Measurements from ENCODE around the gene NTHL1. TPM values are rescaled to one million over a fixed set of nuclear protein-coding genes. Genes with fewer than 3 reads are reported as not detected.

NTHL1 gene
- total and polyA plus RNA-seq, 2 of the 8 experiments (the other 6 are each of a cell fraction or from before 2014, with no cell fraction given) = 70.9 to 150 TPM

GRCh38 chr16:2066139-2066538 is 18.5 kb upstream of the NTHL1 start:
- no peak for TF ChIP-seq CREB1 (IDR thresholded peaks at IDR 0.05)
- H3K36me3 ChIP-seq (ENCODE audit: control insufficient read depth in 2 of 4, insufficient read depth in 4 of 4, low read length in 3 of 4) = peaks cover 4 to 18% (median 5%) of the 10 kb centered on the region in 4 experiments; a peak in 6 of 8 replicates
- no peaks in the 10 kb centered on the region for H3K23me2 ChIP-seq (ENCODE audit: low read depth, low read length)
- no peak overlapping the region for H2AFZ ChIP-seq (ENCODE audit: low read length)
- H2BK15ac ChIP-seq (ENCODE audit: low read length) = no peak overlapping the region
- no peaks in the 10 kb centered on the region for H3K79me2 ChIP-seq (ENCODE audit: control insufficient read depth in 1 of 2, insufficient read depth in 2 of 2, low read length in 2 of 2)
- no peak overlapping the region for H3K18ac ChIP-seq (ENCODE audit: extremely low read depth, low read length)
- H3K9ac ChIP-seq (replicated peaks in 1 of 4; ENCODE audit: extremely low read depth in 1 of 4, low read depth in 3 of 4, low read length in 3 of 4) = no peak overlapping the region
- H4K91ac ChIP-seq (replicated peaks; ENCODE audit: insufficient read length, low read length) = no peak overlapping the region
- DNase-seq (ENCODE audit: low read depth in 1 of 2, low spot score in 2 of 2) = no peak
- no peak overlapping the region for H3K4ac ChIP-seq (replicated peaks; ENCODE audit: insufficient read length, low read depth, low read length)
- H3K79me1 ChIP-seq (ENCODE audit: low read depth, low read length) = no peaks in the 10 kb centered on the region
- no peak overlapping the region for H4K8ac ChIP-seq (ENCODE audit: extremely low read depth, insufficient read depth, low read length)
- peaks cover 0 to 10% of the 10 kb centered on the region in 2 experiments for H4K20me1 ChIP-seq (replicated peaks in 1 of 2; ENCODE audit: control insufficient read depth in 1 of 2, insufficient read depth in 2 of 2, low read length in 2 of 2)
- no peak overlapping the region for H2AK5ac ChIP-seq (ENCODE audit: low read depth, low read length)
- no peak overlapping the region for H4K5ac ChIP-seq (ENCODE audit: insufficient read length, low read depth, low read length)
- 95% methylated on average over 11 of the region's 11 CpGs; no CpG with 5 or more reads in 1 of the 2 experiments for WGBS, 2 experiments (ENCODE audit: extremely low coverage in 1 of 2, insufficient coverage in 1 of 2, insufficient read length in 1 of 2, insufficient replicate concordance in 2 of 2, low coverage in 1 of 2, low lambda C conversion rate in 2 of 2, missing lambda C conversion rate in 1 of 2)
- CTCF ChIA-PET (ENCODE audit: partially characterized antibody) = interaction anchor here (1.3 to 1.4 kb wide), 2 partner anchors 9 to 24 kb away, joined by 3 to 8 read pairs; no protein-coding TSS in a partner anchor
- no peaks in the 10 kb centered on the region for H3K9me3 ChIP-seq (ENCODE audit: insufficient read depth in 2 of 2, low read depth in 1 of 2, low read length in 1 of 2)
- H3K4me1 ChIP-seq (replicated peaks in 1 of 4; ENCODE audit: control insufficient read depth in 3 of 4, insufficient read depth in 4 of 4, low read length in 3 of 4) = no peaks in the 10 kb centered on the region
- no peak overlapping the region for H3K14ac ChIP-seq (ENCODE audit: insufficient read length)
- H3K27me3 ChIP-seq (replicated peaks in 1 of 4; ENCODE audit: control insufficient read depth in 3 of 4, extremely low read depth in 1 of 4, insufficient read depth in 3 of 4, low read length in 3 of 4) = no peaks in the 10 kb centered on the region
- H2BK20ac ChIP-seq (ENCODE audit: low read length) = no peak overlapping the region
- no peak overlapping the region for H3K23ac ChIP-seq (ENCODE audit: insufficient read length)
- POLR2A ChIA-PET (ENCODE audit: partially characterized antibody) = interaction anchor here (1.1 to 1.5 kb wide), 4 partner anchors 9 to 89 kb away, joined by 3 to 4 read pairs (median 3); partner anchors contain the start of gene TRAF7
- H3K4me3 ChIP-seq (ENCODE audit: extremely low read depth in 1 of 4, insufficient read depth in 2 of 4, low read depth in 3 of 4, low read length in 4 of 4) = no peak overlapping the region
- H3K27ac ChIP-seq (ENCODE audit: low read depth, low read length) = no peak overlapping the region
- no peak overlapping the region for H2BK120ac ChIP-seq (replicated peaks; ENCODE audit: low read depth, low read length)
- FAIRE-seq = no peak
- no peak overlapping the region for H2BK5ac ChIP-seq (ENCODE audit: low read depth, low read length)
- H3K56ac ChIP-seq (replicated peaks; ENCODE audit: insufficient read length, low read depth, low read length) = no peak overlapping the region
- H2BK12ac ChIP-seq (ENCODE audit: low read depth, low read length) = no peak overlapping the region
- no peak overlapping the region for H3K4me2 ChIP-seq (ENCODE audit: insufficient read depth in 1 of 2, low read depth in 2 of 2, low read length in 2 of 2)

Measured in H1 (cell line).